Transverse colon (tissue), 4 donors: Measurements from ENCODE around the gene MS4A15. TPM values are rescaled to one million over a fixed set of nuclear protein-coding genes. Genes with fewer than 3 reads are reported as not detected.
"Not testable (repeated sequence)": the region's sequence is repeated elsewhere in the genome, so short reads cannot be mapped to it uniquely, and the experiment has no call there.

ENCODE experiments used
- DNase-seq: peaks from one replicate; pipeline ENCODE4 v3.0.0-alpha.2; 2019
- H3K27ac ChIP-seq, 4 donors: fragments of 200-600 bp; sonication (generic); 2 replicates each; pipeline ENCODE4 v1.5.1; 2016 to 2018; ENCODE audit warnings: inconsistent platforms in 4 of 4
- H3K27me3 ChIP-seq: fragments of 200-600 bp; sonication (generic); 2 replicates; pipeline ENCODE4 v1.5.1; 2017; ENCODE audit warnings: inconsistent platforms
- H3K36me3 ChIP-seq, 4 donors: fragments of 200-600 bp; sonication (generic); 2 replicates each; pipeline ENCODE4 v1.5.1; 2017 to 2019; ENCODE audit warnings: inconsistent platforms in 4 of 4
- H3K4me1 ChIP-seq, 4 donors: fragments of 200-600 bp; sonication (generic); 2 replicates each; pipeline ENCODE4 v1.5.1; 2017 to 2020; ENCODE audit warnings: inconsistent platforms in 4 of 4
- H3K4me3 ChIP-seq, 4 donors: fragments of 200-600 bp; sonication (generic); 1 replicate in 1 of 4; 2 replicates in 3 of 4; pipeline versions ENCODE4 v1.5.1 to v1.6.1; 2017 to 2019; ENCODE audit warnings: inconsistent platforms in 4 of 4
- H3K9me3 ChIP-seq, 2 donors: fragments of 200-600 bp; sonication (generic); 2 replicates each; pipeline ENCODE4 v1.5.1; 2017 to 2019; ENCODE audit warnings: inconsistent platforms in 2 of 2
- CTCF ChIP-seq, 5 experiments: fragments of 200-600 bp in 3 of 5; fragments of 450-650 bp in 2 of 5; sonication (generic) in 3 of 5; IDR thresholded peaks; 1 replicate in 2 of 5; 2 replicates in 3 of 5; pipeline ENCODE4 v1.5.1; 2016 to 2017; ENCODE audit warnings: antibody characterized with exemption in 5 of 5, inconsistent platforms in 3 of 5, mild to moderate bottlenecking in 2 of 5, moderate library complexity in 1 of 5
- EP300 ChIP-seq: sonication (generic); formaldehyde crosslinking; IDR thresholded peaks from one replicate; pipeline ENCODE4 v1.6.1; 2017; ENCODE audit warnings: antibody characterized with exemption, low read depth
- POLR2A ChIP-seq: fragments of 450-650 bp; IDR thresholded peaks from one replicate; pipeline ENCODE4 v1.6.1; 2016; ENCODE audit warnings: antibody characterized with exemption, mild to moderate bottlenecking, moderate library complexity
- POLR2AphosphoS5 ChIP-seq, 3 donors: sonication (generic); formaldehyde crosslinking; IDR thresholded peaks; one replicate each; pipeline ENCODE4 v1.6.1; 2016; ENCODE audit warnings: antibody characterized with exemption in 3 of 3
- WGBS, 2 donors: methylation state at CpG; one replicate each; pipeline ENCODE4 v1.1.5; 2018; ENCODE audit warnings: low coverage in 1 of 2; 5-methylcytosine and 5-hydroxymethylcytosine counted together
- in situ Hi-C, 4 donors: fragments of 200-750 bp; cut with MboI; loops; one replicate each; pipeline versions ENCODE4 v1.15.0 to v1.15.1; 2017; ENCODE audit warnings: low sequenced_read_pairs in 3 of 4, low pct_ligation_motif_present in 1 of 4, low pct_unique_long_range_greater_than_20kb in 1 of 4
- intact Hi-C: fragments of 100-400 bp; cut with DNase I; formaldehyde crosslinking; loops from one replicate; pipeline ENCODE4 v1.15.1; 2023; ENCODE audit warnings: low total_unique reads
- total RNA-seq, 4 donors: library from RNA; depleted of rRNA; stranded (reverse); fragments of >200 nt; gene quantifications; one replicate each; pipeline ENCODE4 v1.1.0, GENCODE V29; 2016

MS4A15 gene
- total RNA-seq, 4 donors from 2014 or later, result not detected

GRCh38 chr11:60821827-60822599 lies 65.3 kb downstream of the MS4A15 start:
- Histone ChIP-seq H3K27me3 (no peaks in the 10 kb centered on the region), H3K9me3 (peaks cover 0 to 4% of the 10 kb centered on the region in 2 donors), H3K36me3 (no peaks in the 10 kb centered on the region), H3K4me1 (no peaks in the 10 kb centered on the region), H3K4me3 (no peak overlapping the region), H3K27ac (no peak overlapping the region)
- in situ Hi-C loops, result no loop called here
- no peak for DNase-seq
- no peak for TF ChIP-seq POLR2A
- TF ChIP-seq POLR2AphosphoS5 (IDR thresholded peaks at IDR 0.05), result no peak
- TF ChIP-seq EP300, result no peak
- TF ChIP-seq CTCF (IDR thresholded peaks at IDR 0.05), result no peak
- intact Hi-C loops, result no loop called here
- 70% methylated on average over 15 of the region's 15 CpGs; no CpG with 5 or more reads in 1 of the 2 donors for WGBS, 2 donors

- H3K36me3 ChIP-seq, in situ Hi-C loops, DNase-seq, intact Hi-C loops, H3K4me3 ChIP-seq, H3K4me1 ChIP-seq, H3K9me3 ChIP-seq, H3K27ac ChIP-seq, H3K27me3 ChIP-seq: not testable (repeated sequence)
- WGBS, 2 donors, result 95 to 100% methylated on average over 1 to 5 of the region's 5 CpGs
These were observed 67.2 kb downstream of the MS4A15 start for GRCh38 chr11:60823745-60824306.

GRCh38 chr11:60825118-60825517 lies 68.5 kb downstream of the MS4A15 start:
- Histone ChIP-seq H3K4me1 (no peaks in the 10 kb centered on the region), H3K9me3 (no peaks in the 10 kb centered on the region), H3K27me3 (no peaks in the 10 kb centered on the region), H3K36me3 (no peaks in the 10 kb centered on the region), H3K4me3 (no peak overlapping the region), H3K27ac (no peak overlapping the region)
- in situ Hi-C loops (loop anchor here in 2 of 4 donors (25.0 kb wide), 3 partner anchors 312 to 512 kb away; partner anchors contain the start of genes DDB1 (in 1 of the 2) and TKFC (in 1 of the 2)), intact Hi-C loops (loop anchor here (5.0 kb wide), 1 partner anchor 362 kb away; no protein-coding TSS in a partner anchor)
- TF ChIP-seq POLR2A, result no peak
- TF ChIP-seq EP300, result no peak
- TF ChIP-seq POLR2AphosphoS5 (IDR thresholded peaks at IDR 0.05), result no peak
- TF ChIP-seq CTCF (IDR thresholded peaks at IDR 0.05), result no peak
- 81 to 83% methylated on average over 5 of the region's 5 CpGs for WGBS, 2 donors
- no peak for DNase-seq

- no peaks in the 10 kb centered on the region for H3K9me3 ChIP-seq
- no peak for DNase-seq
- H3K36me3 ChIP-seq, result no peaks in the 10 kb centered on the region
- TF ChIP-seq EP300 (no peak), POLR2A (no peak), CTCF (IDR thresholded peaks at IDR 0.05) (no peak), POLR2AphosphoS5 (IDR thresholded peaks at IDR 0.05) (no peak)
- no peaks in the 10 kb centered on the region for H3K27me3 ChIP-seq
- no peak overlapping the region for H3K27ac ChIP-seq
- 90% methylated on average over 5 of the region's 6 CpGs; no CpG with 5 or more reads in 1 of the 2 donors for WGBS, 2 donors
- in situ Hi-C loops, result loop anchor here in 2 of 4 donors (25.0 kb wide), 3 partner anchors 312 to 512 kb away; partner anchors contain the start of genes DDB1 (in 1 of the 2) and TKFC (in 1 of the 2)
- intact Hi-C loops, result loop anchor here (5.0 kb wide), 1 partner anchor 362 kb away; no protein-coding TSS in a partner anchor
- no peak overlapping the region for H3K4me3 ChIP-seq
- H3K4me1 ChIP-seq, result peaks cover 0 to 2% (median 0%) of the 10 kb centered on the region in 4 donors
These were observed 69.1 kb downstream of the MS4A15 start for GRCh38 chr11:60825790-60826189.

Other genes with a start within 250 kb of the MS4A15 start
- gene MS4A13, start 241.5 kb upstream of the MS4A15 start, total RNA-seq, result not detected
- gene MS4A8, start 57.3 kb upstream of the MS4A15 start, total RNA-seq, result 100 to 1,000 TPM in 1 of 4 donors, 10 to 100 TPM in 3; 22.9 to 141 (median 52.1) TPM
- not detected for gene MS4A18, start 32.1 kb upstream of the MS4A15 start, total RNA-seq
- gene MS4A10, start 28.5 kb downstream of the MS4A15 start, total RNA-seq, result 1 to 10 TPM in 2 of 4 donors, not detected in 2; 1.3 to 2.2 TPM
- gene CCDC86, start 85.2 kb downstream of the MS4A15 start, total RNA-seq, result 1 to 10 TPM; 1.9 to 9.1 (median 5.5) TPM
- gene PTGDR2, start 99.1 kb downstream of the MS4A15 start, total RNA-seq, result 10 to 100 TPM in 1 of 4 donors, 1 to 10 TPM in 2, not detected in 1; 3.5 to 36.6 (median 4.5) TPM
- gene ZP1, start 110.7 kb downstream of the MS4A15 start, total RNA-seq, result not detected
- gene PRPF19, start 149.7 kb downstream of the MS4A15 start, total RNA-seq, result 10 to 100 TPM; 15.5 to 70.3 (median 42.8) TPM
- gene TMEM109, start 157.3 kb downstream of the MS4A15 start, total RNA-seq, result 10 to 100 TPM; 35.2 to 47.2 (median 45.1) TPM
- gene TMEM132A, start 167.6 kb downstream of the MS4A15 start, total RNA-seq, result 1 to 10 TPM; 1.8 to 7.0 (median 3.5) TPM
- gene SLC15A3, start 195.3 kb downstream of the MS4A15 start, total RNA-seq, result 10 to 100 TPM in 3 of 4 donors, 1 to 10 TPM in 1; 8.1 to 18.9 (median 12.6) TPM
- gene CD6, start 214.8 kb downstream of the MS4A15 start, total RNA-seq, result 1 to 10 TPM in 3 of 4 donors, not detected in 1; 1.9 to 4.3 (median 3.0) TPM